ENCODE measurements around the gene PHF2. TPM values are rescaled to one million over a fixed set of nuclear protein-coding genes. Genes with fewer than 3 reads are reported as not detected.

Gene PHF2
- total RNA-seq, 1 donor from 2014 or later: 40.3 TPM

- H3K27me3 Mint-ChIP-seq (ENCODE audit: unreplicated experiment): no peaks in the 10 kb centered on the region
- no peak for TF ChIP-seq CTCF (IDR thresholded peaks at IDR 0.05)
- no peak overlapping the region for H3K27ac Mint-ChIP-seq (ENCODE audit: unreplicated experiment)
- no peaks in the 10 kb centered on the region for H3K4me1 Mint-ChIP-seq (ENCODE audit: unreplicated experiment)
- no peak overlapping the region for H3K4me3 Mint-ChIP-seq (ENCODE audit: unreplicated experiment)
- H3K9me3 Mint-ChIP-seq (ENCODE audit: unreplicated experiment): no peaks in the 10 kb centered on the region
- peaks cover 13% of the 10 kb centered on the region for H3K36me3 Mint-ChIP-seq (ENCODE audit: unreplicated experiment)
- peak; percentile 83 for DNase-seq (ENCODE audit: extremely low spot score, unreplicated experiment)
Observed at GRCh38 chr9:93676310-93677047, 100.1 kb downstream of the PHF2 start.

DNA sequence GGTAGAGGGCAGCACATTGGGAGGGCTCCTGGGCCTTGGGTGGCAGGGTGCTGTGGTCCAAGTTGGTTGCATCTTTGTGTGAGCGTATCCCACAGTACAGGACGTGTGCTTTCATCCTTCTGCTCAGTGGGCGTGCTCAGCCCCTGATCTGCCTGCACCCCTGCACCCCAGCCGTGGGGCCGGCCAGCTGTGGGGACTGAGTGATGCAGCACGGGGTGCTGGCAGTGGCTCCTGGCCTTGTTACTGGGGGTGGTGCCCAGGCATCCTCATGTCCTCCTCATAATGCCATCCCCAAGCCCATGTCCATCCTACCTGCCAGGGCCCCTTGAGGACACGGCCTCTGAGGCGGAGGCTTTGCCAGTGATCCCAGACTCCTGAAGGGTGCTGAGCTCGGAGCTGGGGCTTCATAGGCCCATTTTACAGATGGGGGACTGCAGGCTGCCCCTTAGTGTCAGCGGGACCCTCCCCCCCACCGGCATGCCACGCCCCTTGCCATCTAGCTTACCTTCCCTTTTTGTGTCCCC lies 100.7 kb downstream of the PHF2 start:
- no peaks in the 10 kb centered on the region for H3K9me3 Mint-ChIP-seq (ENCODE audit: unreplicated experiment)
- H3K27ac Mint-ChIP-seq (ENCODE audit: unreplicated experiment): no peak overlapping the region
- no peaks in the 10 kb centered on the region for H3K27me3 Mint-ChIP-seq (ENCODE audit: unreplicated experiment)
- DNase-seq (ENCODE audit: extremely low spot score, unreplicated experiment): peak; percentile 74
- no peaks in the 10 kb centered on the region for H3K4me1 Mint-ChIP-seq (ENCODE audit: unreplicated experiment)
- no peak overlapping the region for H3K4me3 Mint-ChIP-seq (ENCODE audit: unreplicated experiment)
- H3K36me3 Mint-ChIP-seq (ENCODE audit: unreplicated experiment): peaks cover 13% of the 10 kb centered on the region
- TF ChIP-seq CTCF (IDR thresholded peaks at IDR 0.05): no peak

DNA sequence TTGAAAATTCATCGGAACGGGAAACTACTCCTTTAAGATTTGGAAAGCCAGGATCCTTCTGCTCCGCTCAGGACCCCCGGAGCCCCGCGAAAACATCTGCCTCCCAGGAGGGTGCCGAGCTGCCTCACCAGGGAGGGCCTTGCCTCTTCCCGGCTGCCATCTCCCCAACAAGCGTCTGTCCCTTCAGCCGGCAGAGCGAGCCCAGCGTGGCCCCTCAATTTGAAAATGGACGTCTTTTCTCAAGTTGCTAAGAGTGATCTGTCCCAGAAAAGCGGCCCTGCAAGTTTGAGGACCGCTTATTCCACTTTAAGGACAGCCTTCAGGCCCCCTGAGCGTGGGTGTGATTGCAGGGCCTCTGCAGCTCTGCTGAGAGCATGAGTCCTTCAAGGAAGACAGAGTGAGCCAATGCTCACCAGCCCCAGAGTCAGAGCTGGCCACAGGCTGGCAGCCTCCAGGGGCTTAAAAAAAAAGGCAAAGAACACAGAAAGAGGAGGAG lies 101.3 kb downstream of the PHF2 start:
- no peak for TF ChIP-seq CTCF (IDR thresholded peaks at IDR 0.05)
- no peak overlapping the region for H3K4me3 Mint-ChIP-seq (ENCODE audit: unreplicated experiment)
- peaks cover 13% of the 10 kb centered on the region for H3K36me3 Mint-ChIP-seq (ENCODE audit: unreplicated experiment)
- no peaks in the 10 kb centered on the region for H3K9me3 Mint-ChIP-seq (ENCODE audit: unreplicated experiment)
- H3K27ac Mint-ChIP-seq (ENCODE audit: unreplicated experiment): no peak overlapping the region
- peak; percentile 83 for DNase-seq (ENCODE audit: extremely low spot score, unreplicated experiment)
- H3K27me3 Mint-ChIP-seq (ENCODE audit: unreplicated experiment): no peaks in the 10 kb centered on the region
- peaks cover 1% of the 10 kb centered on the region for H3K4me1 Mint-ChIP-seq (ENCODE audit: unreplicated experiment)

DNA sequence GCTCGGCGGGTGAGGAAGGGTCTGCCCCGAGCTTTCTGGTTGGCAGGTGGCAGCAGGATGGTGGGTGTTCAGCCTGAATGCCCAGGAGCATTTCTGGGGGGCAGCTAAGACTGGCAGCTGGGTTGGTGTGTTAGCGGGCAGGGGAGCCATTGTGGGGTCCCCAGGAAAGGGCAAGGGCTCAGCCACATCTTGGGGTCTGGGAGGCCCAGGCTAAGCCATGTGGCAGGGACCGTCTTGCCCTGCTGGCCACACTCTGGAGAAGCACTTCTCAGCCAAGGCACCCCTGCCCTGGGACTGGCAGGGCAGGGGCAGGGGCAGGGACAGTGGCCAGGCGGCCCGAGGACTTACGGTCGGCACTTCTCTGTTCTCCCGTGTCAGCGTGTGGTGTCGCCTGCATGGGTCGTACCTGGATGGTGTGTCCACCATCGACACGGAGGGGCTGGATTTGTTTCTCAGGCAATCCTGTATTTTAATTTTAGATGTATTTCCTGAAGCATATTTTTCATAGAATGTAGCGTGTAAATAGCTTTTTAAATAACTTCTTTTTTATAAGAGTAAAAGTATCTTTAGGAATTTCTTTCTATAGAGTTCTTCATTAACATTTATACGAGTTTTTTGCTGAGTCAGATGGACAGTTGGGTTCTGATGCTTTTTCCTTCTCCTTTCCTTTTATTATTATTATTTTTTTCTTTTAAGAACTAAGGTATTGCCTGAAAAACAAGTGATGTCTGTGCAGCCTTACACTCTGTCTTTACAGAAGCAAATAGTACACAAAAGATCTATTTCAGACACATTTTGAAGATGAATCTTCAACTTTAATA lies 102.0 kb downstream of the PHF2 start:
- no peak overlapping the region for H3K4me3 Mint-ChIP-seq (ENCODE audit: unreplicated experiment)
- peak overlapping the region; percentile 47 for H3K27ac Mint-ChIP-seq (ENCODE audit: unreplicated experiment)
- peak; percentile 81 for DNase-seq (ENCODE audit: extremely low spot score, unreplicated experiment)
- H3K4me1 Mint-ChIP-seq (ENCODE audit: unreplicated experiment): peaks cover 1% of the 10 kb centered on the region
- no peak for TF ChIP-seq CTCF (IDR thresholded peaks at IDR 0.05)
- no peaks in the 10 kb centered on the region for H3K27me3 Mint-ChIP-seq (ENCODE audit: unreplicated experiment)
- peaks cover 13% of the 10 kb centered on the region for H3K36me3 Mint-ChIP-seq (ENCODE audit: unreplicated experiment)
- H3K9me3 Mint-ChIP-seq (ENCODE audit: unreplicated experiment): no peaks in the 10 kb centered on the region

Data from osteocyte (in vitro differentiated cells).